Osteoblast (primary cell): ENCODE measurements around the gene MEF2B. TPM values are rescaled to one million over a fixed set of nuclear protein-coding genes. Genes with fewer than 3 reads are reported as not detected.
A peak's percentile ranks its signal among the peaks of the same experiment; 100 is the strongest.

ENCODE experiments used
- DNase-seq: peaks from one replicate; pipeline ENCODE4 v3.0.0; 2011; ENCODE audit warnings: low spot score, mixed read lengths; ENCODE audit not compliant: insufficient read length; ENCODE audit errors: missing footprints
- H2AFZ ChIP-seq: 2 replicates; pipeline ENCODE4 v1.6.0; 2011; ENCODE audit warnings: mild to moderate bottlenecking, low read length
- H3K27ac ChIP-seq: 2 replicates; pipeline ENCODE4 v1.5.1; 2011; ENCODE audit warnings: mild to moderate bottlenecking, low read depth, low read length, moderate library complexity
- H3K27me3 ChIP-seq: 2 replicates; pipeline ENCODE4 v1.6.0; 2012; ENCODE audit warnings: mild to moderate bottlenecking, control low read depth, inconsistent platforms, low read length, moderate library complexity; ENCODE audit not compliant: insufficient read depth
- H3K36me3 ChIP-seq: 2 replicates; pipeline ENCODE4 v1.5.1; 2011; ENCODE audit warnings: mild to moderate bottlenecking, low read length, control low read depth, moderate library complexity; ENCODE audit not compliant: insufficient read depth
- H3K4me1 ChIP-seq: 2 replicates; pipeline ENCODE4 v1.5.1; 2011; ENCODE audit warnings: mild to moderate bottlenecking, low read length, control low read depth, moderate library complexity; ENCODE audit not compliant: insufficient read depth
- H3K4me2 ChIP-seq: 2 replicates; pipeline ENCODE4 v1.6.0; 2011; ENCODE audit warnings: mild to moderate bottlenecking, low read length; ENCODE audit not compliant: insufficient read depth
- H3K4me3 ChIP-seq: fragments of 200-600 bp; sonication (generic); 3 replicates; pipeline ENCODE4 v1.5.1; 2012; ENCODE audit warnings: mild to moderate bottlenecking, low read length, inconsistent platforms; ENCODE audit not compliant: insufficient read depth
- H3K79me2 ChIP-seq: 2 replicates; pipeline ENCODE4 v1.6.0; 2012; ENCODE audit warnings: mild to moderate bottlenecking, low read length, control low read depth, inconsistent platforms; ENCODE audit not compliant: insufficient read depth
- H3K9me3 ChIP-seq: 2 replicates; pipeline ENCODE4 v1.5.1; 2011; ENCODE audit warnings: low read depth, low read length, control low read depth
- H4K20me1 ChIP-seq: 2 replicates; pipeline ENCODE4 v1.6.0; 2012; ENCODE audit warnings: mild to moderate bottlenecking, low read length, control low read depth; ENCODE audit not compliant: insufficient read depth
- total RNA-seq: library from RNA; depleted of rRNA; stranded (reverse); fragments of >200 nt; gene quantifications from 2 replicates; pipeline ENCODE4 v1.2.3, GENCODE V29; 2012
- TF ChIP-seq, protein P1 (sequence below): IDR thresholded peaks from 2 replicates; pipeline ENCODE4 v1.5.1; 2011; ENCODE audit warnings: mild to moderate bottlenecking, low read depth, low read length, moderate library complexity; ENCODE audit errors: extremely low read depth

MEF2B gene
- total RNA-seq, 1 donor = 0.36 TPM

- no peak for DNase-seq
- no peak overlapping the region for H3K27ac ChIP-seq
- H3K4me2 ChIP-seq = no peak overlapping the region
- H3K27me3 ChIP-seq = no peaks in the 10 kb centered on the region
- peaks cover 5% of the 10 kb centered on the region for H3K9me3 ChIP-seq
- H2AFZ ChIP-seq = no peak overlapping the region
- H3K4me3 ChIP-seq = no peak overlapping the region
- no peaks in the 10 kb centered on the region for H3K79me2 ChIP-seq
- TF ChIP-seq, protein P1, sequence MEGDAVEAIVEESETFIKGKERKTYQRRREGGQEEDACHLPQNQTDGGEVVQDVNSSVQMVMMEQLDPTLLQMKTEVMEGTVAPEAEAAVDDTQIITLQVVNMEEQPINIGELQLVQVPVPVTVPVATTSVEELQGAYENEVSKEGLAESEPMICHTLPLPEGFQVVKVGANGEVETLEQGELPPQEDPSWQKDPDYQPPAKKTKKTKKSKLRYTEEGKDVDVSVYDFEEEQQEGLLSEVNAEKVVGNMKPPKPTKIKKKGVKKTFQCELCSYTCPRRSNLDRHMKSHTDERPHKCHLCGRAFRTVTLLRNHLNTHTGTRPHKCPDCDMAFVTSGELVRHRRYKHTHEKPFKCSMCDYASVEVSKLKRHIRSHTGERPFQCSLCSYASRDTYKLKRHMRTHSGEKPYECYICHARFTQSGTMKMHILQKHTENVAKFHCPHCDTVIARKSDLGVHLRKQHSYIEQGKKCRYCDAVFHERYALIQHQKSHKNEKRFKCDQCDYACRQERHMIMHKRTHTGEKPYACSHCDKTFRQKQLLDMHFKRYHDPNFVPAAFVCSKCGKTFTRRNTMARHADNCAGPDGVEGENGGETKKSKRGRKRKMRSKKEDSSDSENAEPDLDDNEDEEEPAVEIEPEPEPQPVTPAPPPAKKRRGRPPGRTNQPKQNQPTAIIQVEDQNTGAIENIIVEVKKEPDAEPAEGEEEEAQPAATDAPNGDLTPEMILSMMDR = no peak
- no peaks in the 10 kb centered on the region for H3K36me3 ChIP-seq
- no peaks in the 10 kb centered on the region for H4K20me1 ChIP-seq
- no peaks in the 10 kb centered on the region for H3K4me1 ChIP-seq
Observed at GRCh38 chr19:19122902-19123301, 47.2 kb downstream of the MEF2B start.

GRCh38 chr19:19121371-19121770 lies 48.7 kb downstream of the MEF2B start:
- DNase-seq = peak; percentile 54
- H3K79me2 ChIP-seq = no peaks in the 10 kb centered on the region
- peaks cover 5% of the 10 kb centered on the region for H3K9me3 ChIP-seq
- no peaks in the 10 kb centered on the region for H4K20me1 ChIP-seq
- no peak overlapping the region for H3K27ac ChIP-seq
- H2AFZ ChIP-seq = no peak overlapping the region
- H3K4me3 ChIP-seq = no peak overlapping the region
- H3K36me3 ChIP-seq = no peaks in the 10 kb centered on the region
- TF ChIP-seq, protein P1 = no peak
- H3K4me2 ChIP-seq = no peak overlapping the region
- no peaks in the 10 kb centered on the region for H3K27me3 ChIP-seq
- H3K4me1 ChIP-seq = no peaks in the 10 kb centered on the region

DNA sequence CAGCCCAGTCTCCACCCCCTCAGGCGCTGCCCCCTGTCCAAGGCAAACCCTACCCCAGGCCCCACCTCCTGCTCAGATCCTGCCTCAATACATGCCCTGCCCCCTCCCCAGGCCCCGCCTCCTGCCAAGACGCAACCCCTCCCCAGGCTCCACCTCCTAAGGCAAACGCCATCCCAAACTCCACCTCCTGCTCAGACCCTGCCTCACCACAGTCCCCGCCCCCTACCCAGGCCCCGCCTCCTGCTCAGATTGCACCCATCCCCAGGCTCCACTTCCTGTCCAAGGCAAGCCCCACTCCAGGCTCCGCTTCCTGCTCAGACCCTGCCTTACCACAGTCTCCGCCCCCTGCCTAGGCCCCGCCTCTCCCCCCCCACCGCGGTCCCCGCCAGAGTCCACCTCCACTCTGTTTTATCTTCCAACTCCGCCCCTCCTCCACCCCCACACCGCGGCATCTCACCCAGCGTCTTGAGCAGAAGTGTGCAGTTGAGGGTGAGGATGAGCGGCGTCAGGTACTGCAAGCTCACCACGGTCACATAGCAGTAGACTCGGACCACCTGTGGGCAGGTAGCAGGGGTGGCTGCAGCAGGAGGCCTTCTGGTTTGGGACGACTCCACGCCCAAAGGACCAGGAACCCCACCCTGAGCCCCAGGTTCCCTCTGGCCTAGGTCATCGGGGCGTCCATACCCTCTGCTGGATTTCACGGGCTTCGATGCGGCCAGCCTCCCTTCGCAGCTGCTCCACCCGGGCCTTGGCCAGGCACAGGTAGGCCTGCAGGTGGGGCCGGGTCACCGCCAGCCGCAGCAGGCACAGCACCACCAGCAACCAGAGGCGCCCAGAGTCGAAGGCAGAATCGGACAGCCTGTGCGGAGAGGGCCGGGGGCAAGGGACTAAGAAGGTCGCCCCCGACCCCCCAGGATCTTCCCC lies 49.5 kb downstream of the MEF2B start:
- H3K36me3 ChIP-seq = no peaks in the 10 kb centered on the region
- no peak overlapping the region for H3K4me3 ChIP-seq
- H3K27me3 ChIP-seq = no peaks in the 10 kb centered on the region
- TF ChIP-seq, protein P1 = no peak
- H3K27ac ChIP-seq = no peak overlapping the region
- no peaks in the 10 kb centered on the region for H3K4me1 ChIP-seq
- no peak overlapping the region for H3K4me2 ChIP-seq
- peak; percentile 72 for DNase-seq
- no peaks in the 10 kb centered on the region for H3K79me2 ChIP-seq
- no peak overlapping the region for H2AFZ ChIP-seq
- H4K20me1 ChIP-seq = no peaks in the 10 kb centered on the region
- H3K9me3 ChIP-seq = peaks cover 5% of the 10 kb centered on the region
